DND-41 (cell line): Measurements from ENCODE around the gene C3orf70.
A peak's percentile ranks its signal among the peaks of the same experiment; 100 is the strongest.

Experiments
- ATAC-seq: fragments of 200-7000 bp; cut with Tn5 transposase; 3 replicates; pipeline ENCODE4 v1.9.1; 2021; ENCODE audit warnings: low read depth; ENCODE audit not compliant: insufficient read depth
- DNase-seq: peaks from one replicate; pipeline ENCODE4 v3.0.0-alpha.2; 2020
- H2AFZ ChIP-seq: 2 replicates; pipeline ENCODE4 v1.6.0; 2012; ENCODE audit warnings: low read depth, low read length
- H3K27ac ChIP-seq: 2 replicates; pipeline ENCODE4 v1.5.1; 2012; ENCODE audit warnings: low read length, inconsistent platforms
- H3K27me3 ChIP-seq: fragments of 200-600 bp; sonication (generic); 2 replicates; pipeline ENCODE4 v1.6.0; 2012; ENCODE audit warnings: low read length, mild to moderate bottlenecking, inconsistent platforms; ENCODE audit not compliant: insufficient read depth, poor library complexity
- H3K36me3 ChIP-seq: 2 replicates; pipeline ENCODE4 v1.5.1; 2012; ENCODE audit warnings: low read length, inconsistent platforms; ENCODE audit not compliant: insufficient read depth
- H3K4me1 ChIP-seq: 2 replicates; pipeline ENCODE4 v1.5.1; 2012; ENCODE audit warnings: mild to moderate bottlenecking, low read length; ENCODE audit not compliant: insufficient read depth
- H3K4me2 ChIP-seq: 2 replicates; pipeline ENCODE4 v1.6.0; 2012; ENCODE audit warnings: mild to moderate bottlenecking, moderate library complexity, low read length, inconsistent platforms; ENCODE audit not compliant: insufficient read depth
- H3K4me3 ChIP-seq, 2 experiments: fragments of 200-600 bp in 1 of 2; shearing (Covaris generic) in 1 of 2; 2 replicates each; pipeline ENCODE4 v1.5.1; 2012 to 2016; ENCODE audit warnings: inconsistent platforms in 2 of 2, low read length in 2 of 2, mild to moderate bottlenecking in 2 of 2, low read depth in 1 of 2, moderate library complexity in 1 of 2
- H3K79me2 ChIP-seq: 2 replicates; pipeline ENCODE4 v1.6.0; 2012; ENCODE audit warnings: low read length, inconsistent platforms; ENCODE audit not compliant: insufficient read depth
- H3K9ac ChIP-seq: 2 replicates; pipeline ENCODE4 v1.6.0; 2012; ENCODE audit warnings: low read depth, mild to moderate bottlenecking, inconsistent platforms, low read length, moderate library complexity
- H3K9me3 ChIP-seq: 2 replicates; pipeline ENCODE4 v1.5.1; 2012; ENCODE audit warnings: low read length, moderate library complexity, mild to moderate bottlenecking, inconsistent platforms; ENCODE audit not compliant: insufficient read depth, severe bottlenecking
- H4K20me1 ChIP-seq: 2 replicates; pipeline ENCODE4 v1.6.0; 2012; ENCODE audit warnings: low read length; ENCODE audit not compliant: insufficient read depth
- CTCF ChIP-seq: IDR thresholded peaks from 2 replicates; pipeline ENCODE4 v1.5.1; 2012; ENCODE audit warnings: borderline replicate concordance, low read length, moderate library complexity, mild to moderate bottlenecking; ENCODE audit not compliant: poor library complexity, severe bottlenecking; ENCODE audit errors: extremely low read depth
- EZH2 ChIP-seq: IDR thresholded peaks from 3 replicates; pipeline ENCODE4 v1.6.1; 2012; ENCODE audit warnings: borderline replicate concordance, low read depth, mild to moderate bottlenecking, moderate library complexity, low read length, inconsistent platforms; ENCODE audit not compliant: severe bottlenecking

Gene C3orf70

GRCh38 chr3:185070491-185071286 lies 82.2 kb downstream of the C3orf70 start:
- H3K27me3 ChIP-seq, result no peaks in the 10 kb centered on the region
- DNase-seq, result no peak

GRCh38 chr3:185069037-185070030 lies 83.5 kb downstream of the C3orf70 start:
- peak; percentile 35; the same call in 1 of the 3 replicates for ATAC-seq
- no peak overlapping the region for H2AFZ ChIP-seq

More at GRCh38 chr3:185070491-185071286, 82.2 kb downstream of the C3orf70 start:
- H3K27ac ChIP-seq, result no peak overlapping the region
- no peaks in the 10 kb centered on the region for H3K4me1 ChIP-seq
- H4K20me1 ChIP-seq, result no peaks in the 10 kb centered on the region
- H3K4me3 ChIP-seq, result no peak overlapping the region
- H3K36me3 ChIP-seq, result no peaks in the 10 kb centered on the region
- ATAC-seq, result no peak
- H3K9ac ChIP-seq, result no peak overlapping the region
- TF ChIP-seq CTCF (no peak), EZH2 (no peak)
- H2AFZ ChIP-seq, result no peak overlapping the region
- no peaks in the 10 kb centered on the region for H3K9me3 ChIP-seq
- no peak overlapping the region for H3K4me2 ChIP-seq
- no peaks in the 10 kb centered on the region for H3K79me2 ChIP-seq

GRCh38 chr3:185067173-185067572 lies 85.7 kb downstream of the C3orf70 start:
- no peaks in the 10 kb centered on the region for H3K4me1 ChIP-seq
- H3K79me2 ChIP-seq, result no peaks in the 10 kb centered on the region
- no peak overlapping the region for H3K4me3 ChIP-seq
- no peak overlapping the region for H3K27ac ChIP-seq
- no peaks in the 10 kb centered on the region for H4K20me1 ChIP-seq
- ATAC-seq (no peak), DNase-seq (no peak)
- no peak overlapping the region for H3K9ac ChIP-seq
- H3K36me3 ChIP-seq, result no peaks in the 10 kb centered on the region
- H3K9me3 ChIP-seq, result no peaks in the 10 kb centered on the region
- no peak overlapping the region for H2AFZ ChIP-seq
- TF ChIP-seq CTCF (no peak), EZH2 (no peak)
- no peak overlapping the region for H3K4me2 ChIP-seq
- H3K27me3 ChIP-seq, result no peaks in the 10 kb centered on the region

More at GRCh38 chr3:185069037-185070030, 83.5 kb downstream of the C3orf70 start:
- Histone ChIP-seq H3K27me3 (no peaks in the 10 kb centered on the region), H3K4me2 (no peak overlapping the region), H3K9me3 (no peaks in the 10 kb centered on the region), H3K4me3 (no peak overlapping the region), H3K36me3 (no peaks in the 10 kb centered on the region), H3K79me2 (no peaks in the 10 kb centered on the region), H3K27ac (no peak overlapping the region), H4K20me1 (no peaks in the 10 kb centered on the region), H3K9ac (no peak overlapping the region), H3K4me1 (no peaks in the 10 kb centered on the region)
- TF ChIP-seq EZH2 (no peak), CTCF (peak; percentile 46)
- DNase-seq, result peak; percentile 19
